ENCODE results near the gene CRLF1.

CRLF1 gene

DNA sequence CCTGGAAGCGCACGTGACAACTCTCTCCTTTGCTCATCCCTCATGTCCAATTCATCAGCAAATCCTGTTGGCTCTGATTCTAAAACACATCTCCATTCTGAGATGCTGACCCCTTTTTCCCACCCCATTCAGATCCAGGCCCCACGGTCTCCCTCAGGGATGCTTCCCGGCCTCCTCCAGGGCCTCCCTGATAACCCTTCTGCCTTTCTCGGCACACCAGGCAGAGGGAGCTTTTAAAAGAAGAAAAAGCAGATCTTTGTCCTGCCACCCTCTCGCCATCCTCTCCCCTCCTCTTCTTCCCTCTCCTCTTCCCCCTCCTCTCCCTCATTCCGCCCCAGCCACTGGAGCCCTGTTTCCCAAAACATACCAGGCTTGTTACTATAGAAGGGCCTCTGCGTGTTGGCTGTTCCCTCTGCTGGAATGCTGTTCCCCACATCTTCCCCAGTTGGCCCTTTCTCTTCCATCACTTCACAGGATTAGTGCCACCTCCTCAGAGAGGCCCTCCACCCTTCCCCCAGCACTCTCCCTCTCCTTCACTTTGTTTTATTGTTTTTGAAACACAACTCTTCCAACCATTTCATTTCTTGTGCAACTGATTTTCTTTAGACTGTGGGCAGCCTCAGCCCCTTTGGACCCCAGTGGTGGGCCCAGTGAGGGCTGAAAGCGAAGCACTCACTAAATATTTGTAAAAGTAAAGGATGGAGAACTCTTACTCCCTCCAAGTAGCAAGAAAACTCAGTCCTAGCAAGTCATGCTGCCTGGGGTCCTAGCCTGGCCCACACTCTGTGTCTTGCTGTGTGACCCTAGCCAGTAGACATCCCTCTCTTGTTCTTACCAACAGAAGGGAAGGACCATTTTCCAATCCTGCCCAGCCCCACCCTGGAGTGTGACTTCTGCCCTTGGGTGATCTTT is 2.5 kb upstream of the CRLF1 start:
- Histone ChIP-seq H3K27ac (no peak overlapping the region), H3K4me3 (no peak overlapping the region)
- DNase-seq (ENCODE audit: low spot score): no peak
- no peak for TF ChIP-seq CTCF (IDR thresholded peaks at IDR 0.05)

- no peak for DNase-seq (ENCODE audit: low spot score)
- TF ChIP-seq CTCF (IDR thresholded peaks at IDR 0.05): no peak
- Histone ChIP-seq H3K4me3 (peak overlapping the region; percentile 71), H3K27ac (no peak overlapping the region)
These were observed 1.7 kb upstream of the CRLF1 start for GRCh38 chr19:18608102-18608804.

DNA sequence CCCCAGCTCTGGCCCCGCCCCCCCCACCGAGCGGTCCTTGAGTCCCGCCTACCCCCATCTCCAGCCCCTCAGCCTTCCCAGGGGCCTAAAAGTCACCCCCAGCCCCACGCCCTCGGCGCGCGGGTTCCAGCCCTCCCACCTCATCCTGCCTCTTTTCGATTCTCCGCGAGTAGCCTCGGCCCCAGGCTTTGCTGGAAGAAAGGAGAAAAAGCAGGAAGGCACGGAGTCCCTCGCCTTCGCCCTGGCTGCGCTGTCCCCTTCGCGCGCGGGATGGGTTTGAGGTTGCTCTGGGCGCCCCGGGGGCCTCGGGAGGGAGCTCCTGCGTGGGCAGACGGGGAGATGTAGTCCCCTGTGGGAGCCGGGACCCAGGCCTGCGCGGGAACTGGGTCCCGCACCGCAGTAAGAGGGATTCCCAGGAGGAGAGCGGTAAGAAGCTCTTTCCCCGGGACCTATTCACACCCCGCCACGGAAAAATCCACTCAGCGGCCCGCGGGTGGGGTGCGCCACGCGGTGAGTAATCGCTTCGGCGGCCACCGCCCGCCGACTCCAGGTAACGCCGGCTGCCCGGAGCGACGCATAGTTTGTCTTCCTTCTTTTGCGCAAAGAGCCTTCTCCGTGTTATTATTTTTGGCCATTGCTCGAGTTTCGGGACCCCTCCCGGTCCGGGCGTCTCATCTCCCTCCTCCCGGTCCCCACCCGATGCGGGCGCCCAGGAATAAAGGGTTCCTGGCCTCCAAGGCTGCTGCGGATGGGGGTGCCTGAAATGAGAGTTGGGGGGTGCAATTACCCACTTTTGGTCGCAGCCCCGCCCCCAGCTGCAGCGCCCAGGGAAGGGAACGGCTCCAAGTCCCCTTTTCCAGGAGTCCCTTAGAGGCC is 865 bp upstream of the CRLF1 start:
- no peak for DNase-seq (ENCODE audit: low spot score)
- TF ChIP-seq CTCF (IDR thresholded peaks at IDR 0.05): no peak
- Histone ChIP-seq H3K27ac (peak overlapping the region in 1 of 2 donors; percentile 72), H3K4me3 (peak overlapping the region; percentile 71)

DNA sequence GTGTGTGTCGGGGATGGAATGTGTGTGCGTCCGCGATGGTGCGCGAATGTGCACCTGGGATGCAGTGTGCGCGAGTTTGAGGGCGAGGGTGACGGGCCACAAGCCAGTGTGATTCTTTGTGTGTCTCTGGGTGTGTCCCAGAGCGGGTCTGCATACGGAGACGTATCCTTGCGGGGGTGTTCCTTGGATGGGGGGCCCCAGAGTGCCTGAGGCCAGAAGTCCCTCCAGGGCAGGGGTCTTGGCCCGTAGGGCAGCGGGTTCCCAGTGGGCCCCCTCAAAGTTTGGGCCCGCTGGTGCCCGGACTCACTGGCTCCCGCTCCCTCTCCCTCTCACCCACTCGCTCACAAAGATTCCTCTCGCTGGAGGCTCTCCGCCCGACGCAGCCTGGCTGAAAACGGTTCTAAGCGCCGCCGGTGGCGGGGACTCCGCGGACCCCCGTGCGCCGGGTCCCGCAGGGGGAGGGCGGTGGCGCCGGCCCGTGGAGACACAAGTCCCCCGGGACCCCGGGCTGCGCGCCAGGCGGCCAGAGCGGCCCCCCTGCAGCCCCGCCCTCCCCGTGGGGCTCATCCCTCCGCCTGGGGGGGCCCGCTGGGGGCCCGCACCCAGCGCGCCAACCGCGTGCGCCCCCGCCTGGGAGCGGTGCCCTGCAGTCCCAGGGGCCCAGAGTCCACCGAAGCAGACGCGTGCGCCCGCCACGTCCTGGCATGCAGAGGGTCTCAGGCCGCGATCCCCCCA is 886 bp downstream of the CRLF1 start:
- no peak for DNase-seq (ENCODE audit: low spot score)
- no peak for TF ChIP-seq CTCF (IDR thresholded peaks at IDR 0.05)
- Histone ChIP-seq H3K4me3 (peak overlapping the region; percentile 71), H3K27ac (peak overlapping the region in 1 of 2 donors; percentile 76)

DNA sequence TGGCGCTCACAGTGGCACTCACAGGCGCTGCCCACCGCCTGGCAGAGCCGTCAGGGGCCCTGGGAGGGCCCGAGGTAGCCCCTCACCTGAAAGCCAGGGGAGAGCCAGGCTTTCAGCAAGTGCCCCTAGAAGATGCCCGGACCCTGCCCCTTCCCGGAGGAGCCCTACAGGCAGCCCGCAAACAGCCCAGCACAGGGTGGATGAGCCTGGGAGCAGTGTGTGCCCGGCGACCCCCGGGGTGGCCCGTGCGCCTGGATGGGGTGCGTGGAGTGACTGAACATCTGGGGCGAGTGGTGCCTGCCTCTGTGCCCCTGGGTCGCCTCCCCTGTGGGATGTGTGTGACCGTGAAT is 1.4 kb downstream of the CRLF1 start:
- Histone ChIP-seq H3K27ac (peak overlapping the region in 1 of 2 donors; percentile 76), H3K4me3 (peak overlapping the region; percentile 71)
- no peak for TF ChIP-seq CTCF (IDR thresholded peaks at IDR 0.05)
- no peak for DNase-seq (ENCODE audit: low spot score)

DNA sequence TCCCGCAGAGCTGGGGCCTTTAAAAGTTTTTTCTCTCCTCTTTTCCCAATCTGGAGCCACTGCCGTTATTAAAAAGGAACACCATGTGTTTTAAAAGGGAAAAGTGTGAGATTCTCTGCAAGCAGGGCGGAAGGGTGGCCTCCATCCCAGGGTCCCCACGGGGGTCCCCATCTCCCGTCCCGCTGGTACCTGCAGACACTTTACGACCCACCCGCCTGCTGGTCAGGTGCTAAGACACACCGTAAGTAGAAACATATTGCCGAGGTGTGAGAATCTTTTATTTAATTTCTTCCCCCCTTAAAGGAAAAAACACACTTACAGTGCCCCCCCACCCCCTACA is 1.8 kb downstream of the CRLF1 start:
- TF ChIP-seq CTCF (IDR thresholded peaks at IDR 0.05): no peak
- DNase-seq (ENCODE audit: low spot score): no peak
- Histone ChIP-seq H3K4me3 (peak overlapping the region; percentile 71), H3K27ac (peak overlapping the region in 1 of 2 donors; percentile 76)

All from coronary artery (tissue), 2 donors.